Lung (tissue), 12 donors: ENCODE results near the gene PAK6. TPM values are rescaled to one million over a fixed set of nuclear protein-coding genes. Genes with fewer than 3 reads are reported as not detected.
A peak's percentile ranks its signal among the peaks of the same experiment; 100 is the strongest.

Experiments
- ATAC-seq: fragments of 200-7000 bp; cut with Tn5 transposase; one replicate; pipeline ENCODE4 v1.9.1; 2020; ENCODE audit warnings: moderate number of reproducible peaks; ENCODE audit not compliant: insufficient read depth, low FRiP score
- DNase-seq, 3 donors: peaks; one replicate each; pipeline ENCODE4 v3.0.0-alpha.2; 2013 to 2017
- H3K27ac ChIP-seq, 2 donors: one replicate each; pipeline ENCODE4 v1.5.1; 2013; ENCODE audit warnings: mild to moderate bottlenecking in 2 of 2, moderate library complexity in 2 of 2, control low read depth in 1 of 2, inconsistent platforms in 1 of 2, low read depth in 1 of 2, low read length in 1 of 2
- H3K27me3 ChIP-seq, 3 donors: one replicate each; pipeline ENCODE4 v1.5.1; 2013; ENCODE audit warnings: low read length in 2 of 3; ENCODE audit not compliant: control insufficient read depth in 3 of 3, insufficient read depth in 3 of 3
- H3K36me3 ChIP-seq, 4 donors: one replicate each; pipeline ENCODE4 v1.5.1; 2013; ENCODE audit warnings: low read length in 4 of 4, mild to moderate bottlenecking in 1 of 4, moderate library complexity in 1 of 4; ENCODE audit not compliant: control insufficient read depth in 4 of 4, insufficient read depth in 4 of 4
- H3K4me1 ChIP-seq, 5 donors: one replicate each; pipeline ENCODE4 v1.5.1; 2013; ENCODE audit warnings: low read length in 5 of 5, mild to moderate bottlenecking in 2 of 5, moderate library complexity in 1 of 5; ENCODE audit not compliant: control insufficient read depth in 5 of 5, insufficient read depth in 5 of 5
- H3K4me3 ChIP-seq: one replicate; pipeline ENCODE4 v1.5.1; 2013; ENCODE audit warnings: mild to moderate bottlenecking, control low read depth, moderate library complexity
- H3K9ac ChIP-seq, 2 donors: one replicate each; pipeline ENCODE4 v1.5.1; 2013; ENCODE audit warnings: low read length in 2 of 2, control low read depth in 1 of 2; ENCODE audit not compliant: insufficient read depth in 1 of 2
- H3K9me3 ChIP-seq, 4 donors: one replicate each; pipeline ENCODE4 v1.5.1; 2013; ENCODE audit warnings: low read length in 3 of 4, mild to moderate bottlenecking in 1 of 4, moderate library complexity in 1 of 4; ENCODE audit not compliant: control insufficient read depth in 4 of 4, insufficient read depth in 3 of 4
- CTCF ChIP-seq: IDR thresholded peaks from 2 replicates; pipeline ENCODE4 v1.5.1; 2012; ENCODE audit warnings: mild to moderate bottlenecking; ENCODE audit errors: control extremely low read depth, extremely low read depth
- WGBS, 2 donors: extraction: QIAGEN DNeasy Blood & Tissue Kit; methylation state at CpG; one replicate each; pipeline ENCODE4 v1.1.7; 2013; 5-methylcytosine and 5-hydroxymethylcytosine counted together
- polyA plus RNA-seq, 2 donors: library from polyadenylated mRNA; stranded (reverse); fragments of 200-250 nt; gene quantifications; one replicate each; pipeline ENCODE4 v1.2.1, GENCODE V29; 2013
- total RNA-seq, 2 donors: library from RNA; depleted of rRNA in 1 of 2; stranded (reverse); fragments of >200 nt in 1 of 2; gene quantifications; one replicate each; pipeline ENCODE4 v1.2.1, GENCODE V29; 2014 to 2021
- donor health status: control.
- donor health status: control.
- donor health status: Bipolar disorder and iron deficiency.
- donor health status: healthy.
- donor health status: DM: yes; HTN: yes; CAD: no.

Gene PAK6
- total and polyA plus RNA-seq, 4 donors = 5.8 to 10.4 (median 7.2) TPM

- Histone ChIP-seq H3K9ac (no peak overlapping the region), H3K27me3 (no peaks in the 10 kb centered on the region), H3K4me3 (no peak overlapping the region), H3K27ac (no peak overlapping the region), H3K4me1 (peaks cover 0 to 15% (median 4%) of the 10 kb centered on the region in 5 donors), H3K9me3 (peaks cover 0 to 2% (median 0%) of the 10 kb centered on the region in 4 donors), H3K36me3 (peaks cover 0 to 6% (median 0%) of the 10 kb centered on the region in 4 donors)
- ATAC-seq (no peak), DNase-seq (no peak)
- TF ChIP-seq CTCF = no peak
- WGBS, 2 donors = 92 to 94% methylated on average over 19 of the region's 19 CpGs
Observed at GRCh38 chr15:40302288-40302886, 63.5 kb downstream of the PAK6 start.

GRCh38 chr15:40302981-40303380 is 64.1 kb downstream of the PAK6 start:
- peak in 1 of 3 donors; percentile 39 for DNase-seq

GRCh38 chr15:40303576-40303975 is 64.7 kb downstream of the PAK6 start:
- TF ChIP-seq CTCF = no peak
- peaks cover 0 to 6% (median 0%) of the 10 kb centered on the region in 4 donors for H3K36me3 ChIP-seq
- WGBS, 2 donors = 92 to 98% methylated on average over 2 of the region's 2 CpGs
- no peak for DNase-seq
- H3K4me1 ChIP-seq = peaks cover 0 to 18% (median 4%) of the 10 kb centered on the region in 5 donors
- H3K4me3 ChIP-seq = no peak overlapping the region
- H3K27ac ChIP-seq = no peak overlapping the region
- H3K27me3 ChIP-seq = no peaks in the 10 kb centered on the region
- no peak overlapping the region for H3K9ac ChIP-seq
- ATAC-seq = no peak
- H3K9me3 ChIP-seq = peaks cover 0 to 2% (median 0%) of the 10 kb centered on the region in 4 donors

More at GRCh38 chr15:40302981-40303380, 64.1 kb downstream of the PAK6 start:
- no peak for ATAC-seq
- WGBS, 2 donors = 71 to 83% methylated on average over 11 of the region's 11 CpGs
- Histone ChIP-seq H3K27ac (no peak overlapping the region), H3K4me3 (no peak overlapping the region), H3K36me3 (peaks cover 0 to 6% (median 0%) of the 10 kb centered on the region in 4 donors), H3K4me1 (peaks cover 0 to 18% (median 4%) of the 10 kb centered on the region in 5 donors), H3K27me3 (no peaks in the 10 kb centered on the region), H3K9ac (no peak overlapping the region), H3K9me3 (peaks cover 0 to 2% (median 0%) of the 10 kb centered on the region in 4 donors)
- TF ChIP-seq CTCF = no peak

- peaks cover 0 to 6% (median 0%) of the 10 kb centered on the region in 4 donors for H3K36me3 ChIP-seq
- H3K27ac ChIP-seq = no peak overlapping the region
- H3K4me1 ChIP-seq = peaks cover 0 to 22% (median 4%) of the 10 kb centered on the region in 5 donors
- no peak overlapping the region for H3K9ac ChIP-seq
- 90 to 95% methylated on average over 4 of the region's 4 CpGs for WGBS, 2 donors
- DNase-seq (no peak), ATAC-seq (no peak)
- TF ChIP-seq CTCF = no peak
- no peaks in the 10 kb centered on the region for H3K27me3 ChIP-seq
- peaks cover 0 to 2% (median 0%) of the 10 kb centered on the region in 4 donors for H3K9me3 ChIP-seq
- H3K4me3 ChIP-seq = no peak overlapping the region
Observed at GRCh38 chr15:40305281-40305680, 66.4 kb downstream of the PAK6 start.
